NCI-H345 treated with DMSO at 0.1 percent for 48 hours (cell line): ENCODE measurements around the gene WDR36.

Experiments used
- DNase-seq: peaks from one replicate; lab custom pipeline; 2025; ENCODE audit not compliant: unreplicated experiment; lab: John Stamatoyannopoulos, UW

The WDR36 gene

DNA sequence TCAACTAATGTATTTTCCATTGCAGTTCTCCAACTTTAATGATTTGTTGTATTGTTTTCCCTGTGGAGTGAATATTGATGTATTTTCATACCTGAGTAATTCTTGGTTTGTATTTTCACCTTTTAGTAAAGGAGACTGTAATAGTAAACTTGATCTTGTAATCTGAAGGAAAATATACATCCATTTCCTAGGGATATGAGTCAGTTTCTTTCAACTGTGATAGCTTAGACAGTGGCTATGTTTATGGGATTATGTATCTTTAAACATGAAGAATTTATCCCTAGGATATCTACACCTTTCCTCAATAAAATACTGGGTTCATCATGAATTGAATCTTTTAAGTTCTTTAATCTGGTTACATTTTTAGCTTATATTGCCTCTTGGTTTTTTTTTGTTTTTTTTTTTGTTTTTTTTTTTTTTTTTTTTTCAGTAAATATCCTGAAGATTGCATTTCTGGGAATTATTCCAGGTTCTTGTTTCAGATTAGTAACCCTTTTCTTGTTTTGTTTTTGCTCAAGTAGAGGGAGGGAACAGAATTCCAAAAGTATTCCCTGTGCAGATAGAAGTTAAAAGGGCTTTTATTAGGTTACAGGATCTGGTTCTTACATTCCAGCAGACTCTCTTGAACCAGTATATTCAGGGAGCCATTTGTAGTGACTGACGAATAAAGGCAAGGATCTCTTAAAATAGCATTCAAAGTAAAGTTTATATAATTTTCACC, 7.1 kb downstream of the WDR36 start:
- DNase-seq: no peak

DNA sequence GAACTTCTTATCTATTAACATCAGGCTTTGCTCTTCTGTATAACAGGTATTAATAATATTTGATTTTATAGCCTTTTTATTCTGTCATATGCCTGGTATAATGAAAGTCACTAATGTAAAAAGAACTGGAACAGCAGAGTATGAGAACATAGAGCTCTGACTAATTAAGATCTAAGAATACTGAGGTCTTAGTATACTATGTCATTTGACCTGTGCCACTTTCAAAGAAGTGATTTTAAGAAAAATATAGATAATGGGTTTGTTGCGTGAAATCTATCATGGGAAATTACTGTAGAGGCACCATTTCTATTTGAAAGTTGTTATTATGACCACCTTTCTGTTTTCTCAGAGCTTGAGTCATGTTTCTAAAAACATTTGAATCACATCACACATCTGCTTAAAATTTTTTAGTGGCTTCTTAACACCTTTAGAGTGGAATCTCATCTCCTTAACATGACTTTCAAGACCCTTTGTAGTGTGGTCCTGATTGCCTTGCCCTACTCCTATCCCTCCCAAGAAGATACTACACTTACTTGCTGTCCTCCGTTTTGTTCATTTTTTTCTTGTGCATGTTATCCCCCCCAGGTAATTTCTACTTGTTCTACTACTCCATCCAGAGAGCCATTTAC, 14.3 kb downstream of the WDR36 start:
- DNase-seq: no peak

DNA sequence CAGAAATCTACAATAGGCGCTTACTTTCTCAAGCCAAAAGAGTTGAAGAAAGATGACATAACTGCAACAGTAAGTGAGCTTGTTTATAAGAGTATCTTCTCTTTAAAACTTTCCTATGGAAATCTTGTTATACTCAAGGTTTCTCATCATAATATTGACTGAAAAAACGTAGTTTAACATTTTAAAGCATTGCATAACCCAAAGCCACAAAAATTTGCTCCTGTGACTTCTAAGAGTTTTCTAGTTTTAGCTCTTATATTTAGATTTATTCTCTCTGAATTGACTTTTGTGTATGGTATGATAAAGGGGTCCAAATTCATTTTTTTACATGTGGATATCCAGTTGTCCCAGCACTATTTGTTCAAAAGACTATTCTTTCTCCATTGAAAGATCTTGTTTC, 15.2 kb downstream of the WDR36 start:
- no peak for DNase-seq

DNA sequence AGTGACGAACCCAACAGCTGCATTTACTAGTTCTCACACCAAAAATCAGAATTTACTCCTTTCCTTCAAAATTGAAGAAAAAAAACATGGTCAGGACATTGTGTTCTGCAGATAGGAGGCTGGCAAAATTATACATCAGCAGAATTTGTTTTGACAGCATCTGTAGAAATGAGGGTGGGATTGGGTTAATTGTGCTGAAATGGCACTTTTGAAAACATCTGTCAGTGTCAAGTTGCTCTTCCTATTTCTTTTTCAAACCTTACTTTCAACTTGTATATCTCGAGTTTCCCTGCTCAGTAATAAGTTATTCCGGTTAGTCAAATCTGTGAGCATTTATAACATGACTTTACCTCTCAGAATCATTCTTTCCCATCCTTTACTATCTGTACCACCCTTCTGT, 19.8 kb downstream of the WDR36 start:
- DNase-seq: no peak

DNA sequence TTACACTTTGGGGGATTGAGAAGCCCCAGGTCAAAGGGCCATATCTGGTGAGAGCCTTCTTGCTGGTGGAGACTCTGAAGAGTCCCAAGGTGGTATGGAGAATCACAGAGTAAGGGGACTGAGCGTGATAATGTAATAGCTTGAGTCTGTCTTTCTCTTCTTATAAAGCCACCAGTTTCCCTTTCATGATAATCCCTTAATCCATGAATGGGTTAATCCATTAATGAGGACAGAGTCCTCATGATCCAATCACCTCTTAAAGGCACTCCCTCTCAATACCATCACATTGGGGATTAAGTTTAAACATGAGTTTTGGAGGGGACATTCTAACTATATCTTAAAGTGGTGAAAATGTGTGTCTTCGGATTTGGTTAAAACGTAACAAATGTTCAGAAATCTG, 21.5 kb downstream of the WDR36 start:
- DNase-seq: no peak

DNA sequence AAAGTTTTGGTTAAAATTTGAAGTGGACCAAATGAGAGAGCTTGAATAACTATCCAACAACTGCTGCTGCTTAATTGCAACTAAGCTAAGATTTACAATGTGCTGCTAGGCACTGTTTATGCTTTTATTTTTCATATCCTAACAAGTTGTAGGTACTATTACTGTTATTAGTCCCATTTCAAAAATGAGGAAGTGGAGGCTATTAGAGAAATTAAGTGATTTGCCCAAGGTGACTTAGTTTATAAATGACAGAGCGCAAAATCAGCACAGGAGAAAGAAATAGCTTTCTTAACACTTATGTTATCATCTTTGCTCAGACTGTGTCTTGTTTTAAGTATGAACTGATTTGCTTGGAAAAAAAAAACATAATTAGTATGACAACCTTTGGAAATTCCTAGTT, 23.1 kb downstream of the WDR36 start:
- DNase-seq: no peak

DNA sequence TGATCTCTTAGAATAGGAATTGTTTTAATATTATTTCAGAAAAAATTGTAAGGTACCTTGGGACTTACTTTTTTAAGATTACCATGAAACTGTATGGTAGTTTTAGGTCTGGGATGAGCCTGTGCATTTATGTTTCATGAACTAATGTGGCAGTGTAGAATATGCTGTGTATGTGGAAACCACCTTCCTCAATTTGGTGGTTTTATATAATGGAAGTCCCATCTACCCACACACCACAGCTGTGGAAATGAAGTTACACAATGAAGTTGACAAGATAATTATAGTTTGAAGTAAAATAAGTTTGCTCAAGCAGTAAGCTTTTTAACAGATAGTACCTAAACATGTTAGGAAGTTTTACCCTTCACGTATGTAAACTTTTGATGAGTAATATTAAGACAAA, 24.4 kb downstream of the WDR36 start:
- no peak for DNase-seq

DNA sequence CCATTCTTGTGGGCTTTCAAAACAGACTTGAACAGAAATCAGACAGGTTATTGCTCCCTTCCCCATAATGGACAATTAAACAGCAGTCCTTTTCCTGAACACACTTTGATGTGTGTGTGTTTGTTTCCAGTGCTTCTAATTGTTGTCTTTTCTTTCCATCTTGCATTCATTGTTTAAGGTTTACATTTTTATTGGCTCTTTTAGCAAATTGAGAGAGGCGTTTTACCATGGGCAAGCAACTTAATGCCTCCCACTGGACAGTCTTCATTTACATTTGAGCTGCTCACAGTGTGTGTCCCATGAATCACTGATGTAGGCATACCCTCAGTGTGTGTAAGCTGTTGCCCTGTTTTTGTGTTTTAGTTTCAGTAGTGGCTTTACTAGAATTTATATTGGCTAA, 25.0 kb downstream of the WDR36 start:
- no peak for DNase-seq

DNA sequence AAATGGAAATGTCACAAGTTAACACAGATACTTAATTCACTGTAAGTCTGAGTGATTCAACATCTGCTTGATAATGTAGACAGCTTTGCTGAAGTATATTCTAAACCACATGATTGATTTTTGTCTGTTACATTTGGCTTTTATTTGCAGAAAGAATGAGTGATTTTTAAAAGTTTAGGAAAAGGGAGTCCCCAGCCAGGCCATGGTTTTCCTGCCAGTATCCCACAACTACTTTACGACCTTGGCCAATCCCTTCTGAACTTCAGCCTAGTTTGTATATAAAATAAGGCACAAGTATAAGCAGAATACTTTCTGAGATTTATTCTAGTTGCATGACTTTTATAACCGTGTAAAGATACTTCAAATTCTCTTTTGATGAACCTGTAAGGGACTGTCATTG, 27.1 kb downstream of the WDR36 start:
- DNase-seq: no peak

DNA sequence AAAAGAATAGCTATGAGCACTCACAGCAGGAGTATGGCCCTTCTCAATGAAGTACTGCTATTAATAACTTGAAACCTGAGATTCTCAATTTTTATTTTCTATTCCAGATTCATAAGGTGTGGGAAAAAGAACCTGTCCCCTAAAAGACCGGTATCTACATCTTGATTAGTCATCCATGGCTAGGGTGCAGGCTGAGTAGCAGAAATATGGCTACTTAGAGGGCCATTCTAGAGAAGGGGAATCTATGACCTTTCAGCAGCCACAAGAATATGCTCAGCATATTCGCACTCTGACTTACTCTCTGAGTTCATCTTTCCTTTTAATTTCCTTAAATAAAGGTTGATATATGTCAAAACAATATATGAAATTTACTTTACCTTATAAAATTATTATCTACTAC, 27.7 kb downstream of the WDR36 start:
- no peak for DNase-seq

DNA sequence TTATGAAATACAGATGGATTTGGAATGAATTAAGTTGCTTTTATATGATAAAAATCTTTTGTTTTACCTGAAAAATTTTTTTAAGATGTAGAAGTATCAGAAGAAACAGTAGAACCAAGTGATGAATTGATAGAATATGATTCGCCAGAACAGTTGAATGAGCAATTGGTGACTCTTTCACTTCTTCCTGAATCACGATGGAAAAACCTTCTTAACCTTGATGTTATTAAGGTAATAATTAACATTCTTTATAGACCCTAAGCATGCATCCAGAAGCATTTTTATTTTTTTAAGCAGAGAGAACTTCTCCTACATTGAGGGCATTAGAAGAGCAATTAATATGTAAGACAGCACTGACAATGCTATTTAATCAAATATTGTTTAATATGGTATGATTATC, 28.8 kb downstream of the WDR36 start:
- no peak for DNase-seq

DNA sequence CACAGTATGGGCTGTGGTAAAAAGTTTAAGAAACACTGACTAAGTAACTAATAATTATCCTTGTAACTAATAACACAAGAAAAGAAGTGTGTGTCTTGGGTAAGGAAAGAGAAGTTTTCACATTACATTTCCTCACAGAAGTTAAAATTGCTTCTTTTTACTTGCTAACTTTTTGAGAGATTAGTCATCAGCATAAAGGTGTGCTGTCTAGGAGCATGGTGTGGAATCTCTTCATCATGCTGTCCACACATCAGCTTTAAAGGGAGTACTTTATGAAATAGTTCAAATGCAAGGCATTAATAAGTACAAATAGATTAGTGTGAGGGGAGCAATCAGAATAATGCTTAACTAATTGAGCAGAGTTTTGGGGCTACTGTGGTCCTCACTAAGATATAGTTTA, 29.8 kb downstream of the WDR36 start:
- no peak for DNase-seq

DNA sequence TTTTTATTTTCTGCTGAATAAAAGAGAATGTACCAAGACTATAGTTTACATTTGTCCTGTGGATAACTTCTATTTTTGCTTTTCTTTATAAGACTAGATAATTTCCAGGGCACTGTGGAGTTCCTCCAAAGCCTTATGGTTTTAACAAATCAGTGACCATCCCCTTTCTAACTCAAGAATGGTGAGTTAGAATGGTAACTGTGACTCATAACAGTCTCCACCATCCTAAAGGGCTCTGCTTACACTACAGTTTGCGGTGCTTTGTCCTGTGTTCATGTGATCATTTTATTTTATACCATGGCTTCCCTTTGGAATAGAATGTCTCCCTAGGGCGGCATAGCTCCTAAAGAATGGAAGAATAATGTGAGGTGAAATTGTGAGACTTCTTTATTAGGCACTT, 30.2 kb downstream of the WDR36 start:
- no peak for DNase-seq

DNA sequence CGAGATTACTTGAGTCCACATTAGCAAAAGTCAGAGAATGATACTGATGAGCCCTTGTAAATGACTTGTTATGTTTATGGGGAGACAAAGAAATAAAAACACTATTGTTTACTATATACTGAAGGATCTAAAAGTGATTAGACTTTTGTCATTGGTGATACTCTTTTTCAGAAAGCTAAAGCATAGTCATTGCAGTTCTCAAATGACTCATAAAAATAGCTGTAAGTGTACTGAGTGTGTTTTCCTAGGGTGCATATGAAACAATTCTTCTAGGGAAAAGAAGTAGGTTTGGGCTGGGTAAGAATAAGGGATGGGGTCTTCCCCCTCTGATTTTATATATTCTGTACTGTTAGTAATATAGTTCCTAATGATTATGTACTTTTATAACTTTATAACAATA, 32.6 kb downstream of the WDR36 start:
- no peak for DNase-seq

DNA sequence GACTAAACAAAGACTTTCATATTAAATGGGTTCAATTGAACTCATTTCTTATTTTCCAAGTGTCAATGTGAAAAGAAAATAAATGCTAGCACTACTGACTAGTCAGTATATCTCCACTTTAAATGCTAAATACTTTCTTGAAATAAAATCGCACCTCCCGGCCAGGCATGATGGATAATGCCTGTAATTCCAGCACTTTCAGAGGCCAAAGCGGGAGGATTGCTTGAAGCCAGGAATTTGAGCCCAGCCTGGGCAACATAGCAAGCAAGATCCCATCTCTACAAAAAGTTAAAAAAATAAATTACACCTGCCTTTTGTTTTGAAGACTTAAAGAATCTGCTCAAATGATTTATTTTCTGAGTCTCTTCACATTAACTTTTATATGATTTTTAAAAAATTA, 34.7 kb downstream of the WDR36 start:
- no peak for DNase-seq

DNA sequence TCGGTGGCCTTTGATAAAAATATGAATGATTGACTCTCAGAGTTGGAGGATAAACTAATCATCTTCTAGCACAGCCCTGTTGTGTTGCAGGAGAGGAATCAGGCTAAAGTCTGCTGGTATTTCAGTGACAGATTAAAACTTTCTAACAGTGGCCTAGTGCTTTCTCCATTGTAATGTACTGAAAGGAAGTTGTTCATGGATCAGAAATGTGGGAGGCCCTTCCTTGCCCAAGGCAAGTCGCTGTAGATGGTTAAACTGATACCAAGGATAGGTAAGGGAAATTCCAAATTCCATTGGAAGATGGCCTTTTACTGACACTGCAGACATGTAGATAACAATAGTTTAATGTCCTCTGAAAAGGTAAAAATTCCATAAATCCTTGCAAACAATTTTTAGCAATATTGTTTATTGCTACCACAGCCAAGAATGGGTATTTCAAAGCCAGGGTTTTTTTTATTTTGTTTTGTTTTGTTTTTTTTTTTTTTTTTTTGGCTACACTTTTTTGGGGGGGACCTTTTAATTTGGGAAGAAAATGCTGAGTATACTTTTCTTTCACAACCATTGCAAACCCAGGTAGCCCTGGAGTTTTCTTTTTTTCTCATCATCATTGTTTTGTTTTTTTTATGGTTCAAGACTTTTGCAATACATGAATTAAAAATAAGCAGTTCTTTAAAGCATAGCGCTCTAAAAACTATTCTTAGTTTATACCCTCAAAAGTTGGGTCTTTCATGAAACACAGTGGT, 35.5 kb downstream of the WDR36 start:
- DNase-seq: no peak

DNA sequence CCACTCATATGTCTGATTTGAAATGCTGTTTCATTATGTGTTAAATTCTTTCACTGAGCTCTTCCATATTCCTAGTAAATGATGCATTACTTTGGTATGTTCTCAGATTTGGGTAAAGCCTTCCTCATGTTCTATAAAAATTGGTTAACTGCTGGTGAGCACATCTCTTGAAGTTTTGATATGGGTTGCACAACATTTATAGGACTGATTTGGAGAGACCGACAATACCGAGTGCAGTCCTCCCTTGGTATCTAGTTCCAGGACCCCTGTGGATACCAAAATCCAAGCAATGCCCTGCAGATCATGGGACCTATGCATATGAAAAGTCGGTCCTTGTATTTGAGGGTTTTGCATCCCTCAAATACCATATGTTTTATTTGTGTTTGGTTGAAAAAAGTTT, 37.8 kb downstream of the WDR36 start:
- DNase-seq: no peak

DNA sequence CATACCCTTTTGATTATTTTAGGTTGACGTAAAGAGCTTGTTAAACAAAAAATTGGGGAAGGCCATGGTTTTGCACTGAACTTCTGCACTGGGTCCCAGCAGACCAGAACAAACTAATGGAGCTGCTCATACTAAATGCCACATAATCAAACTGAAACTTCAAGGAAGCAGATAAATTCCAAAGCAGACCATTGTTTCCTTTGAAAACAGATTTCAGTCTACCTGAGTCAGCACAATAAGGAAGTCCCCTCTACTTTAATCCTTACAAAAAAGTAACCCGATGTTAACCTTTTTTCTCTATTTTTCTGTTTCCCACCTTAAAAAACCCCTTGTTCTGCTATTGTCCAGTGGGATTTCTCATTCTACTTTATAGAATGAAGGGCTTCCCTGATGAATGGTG, 39.2 kb downstream of the WDR36 start:
- no peak for DNase-seq

DNA sequence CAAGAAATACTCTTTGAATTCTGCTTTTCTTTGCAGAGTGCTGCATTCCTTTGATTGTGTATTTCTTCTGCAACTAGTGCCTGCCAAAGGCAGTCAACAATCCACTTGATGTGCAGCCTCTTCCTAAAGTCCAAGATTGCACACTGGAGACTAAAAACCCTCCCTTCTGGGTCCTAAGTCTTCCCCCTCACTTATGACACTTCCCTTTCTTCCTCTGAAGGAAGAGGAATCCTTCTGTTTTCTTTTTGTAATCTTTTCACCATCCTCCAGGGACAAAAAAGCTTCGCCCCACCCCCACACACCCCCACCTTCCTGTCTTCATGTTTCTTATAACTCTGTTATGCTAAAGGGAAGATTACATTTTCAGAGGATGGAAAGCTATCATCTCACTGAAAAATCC, 39.9 kb downstream of the WDR36 start:
- no peak for DNase-seq

DNA sequence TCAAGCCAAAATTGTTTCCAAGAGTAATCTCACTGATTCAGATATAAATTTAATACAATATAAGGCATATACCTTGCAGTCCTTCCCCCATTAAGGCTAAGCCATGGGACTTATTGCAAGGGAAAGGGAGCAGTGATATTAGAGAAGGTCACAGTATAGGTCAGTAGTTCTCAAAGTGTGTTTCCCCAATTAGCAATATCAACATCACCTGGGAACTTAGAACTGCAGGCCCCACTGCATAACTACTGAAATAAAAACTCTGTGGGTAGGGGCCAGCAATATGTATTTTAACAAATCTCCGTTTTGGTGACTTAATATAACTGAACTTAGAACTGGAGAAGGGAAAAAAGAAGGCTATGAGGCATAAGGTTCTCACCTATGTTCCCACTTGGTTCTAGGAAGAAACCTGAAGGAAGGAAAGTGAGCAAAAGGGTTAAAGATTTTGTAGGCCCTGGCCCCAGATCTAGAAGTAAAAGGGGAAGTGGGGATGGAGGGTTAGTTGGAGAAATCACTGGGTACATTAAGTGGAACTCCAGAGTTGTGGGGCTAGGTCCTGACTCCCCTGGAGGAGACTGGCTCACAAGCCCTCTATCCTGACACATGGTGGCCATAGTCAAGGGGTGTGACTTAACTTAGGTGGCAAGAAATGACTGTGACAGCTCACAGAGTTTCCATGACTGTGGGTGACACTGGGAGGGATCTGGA, 40.7 kb downstream of the WDR36 start:
- no peak for DNase-seq

DNA sequence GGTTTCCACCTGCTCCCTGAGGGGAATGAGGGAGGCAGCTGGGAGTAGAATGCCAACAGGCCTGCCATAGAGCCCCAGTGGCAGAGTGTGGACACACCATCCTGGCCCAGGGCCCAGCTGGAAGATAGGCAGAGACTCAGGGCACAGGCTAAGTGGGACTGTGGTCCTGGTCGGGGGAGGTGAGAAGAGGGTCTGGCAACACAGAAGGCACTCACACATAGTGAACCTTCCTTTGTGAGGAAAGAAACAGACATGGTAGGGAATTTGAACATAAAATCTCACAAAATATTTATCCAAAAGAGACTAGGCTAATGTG, 41.2 kb downstream of the WDR36 start:
- no peak for DNase-seq

DNA sequence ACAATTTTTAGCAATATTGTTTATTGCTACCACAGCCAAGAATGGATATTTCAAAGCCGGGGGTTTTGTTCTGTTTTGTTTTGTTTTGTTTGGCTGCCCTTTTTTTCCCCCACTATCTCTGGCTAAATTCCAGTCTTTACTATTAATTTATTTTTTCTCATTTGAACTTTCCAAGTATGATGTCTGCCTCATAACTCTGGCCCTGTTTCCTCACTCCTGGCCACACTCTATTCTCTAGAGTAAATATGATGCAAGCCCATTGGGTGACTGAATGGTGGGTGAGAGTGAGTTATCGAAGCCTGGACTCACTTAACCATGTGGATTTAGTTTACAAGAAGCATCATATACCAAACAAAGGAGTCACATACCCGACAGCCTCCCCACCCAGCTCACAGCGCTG, 41.9 kb downstream of the WDR36 start:
- no peak for DNase-seq
